ENCODE measurements around the gene PRELID2.

DNA sequence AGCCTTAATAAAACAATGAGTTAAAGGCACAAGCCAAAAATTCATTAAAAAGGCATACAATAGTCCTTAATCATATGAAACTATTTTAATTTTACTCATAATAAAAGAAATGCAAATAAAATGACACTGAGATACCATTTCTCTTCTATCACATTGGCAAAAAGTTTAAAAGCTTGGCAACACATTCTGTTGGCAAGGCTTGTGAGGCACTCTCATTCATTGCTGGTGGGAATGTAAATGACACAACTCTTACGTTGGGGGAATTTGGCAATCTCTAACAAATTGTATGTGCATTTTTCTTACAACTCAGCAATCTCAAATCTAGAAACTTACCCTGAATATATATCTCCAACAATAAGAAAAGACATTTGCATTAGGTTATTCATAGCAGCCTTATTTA, 111.6 kb downstream of the PRELID2 start:
- TF ChIP-seq, protein P1, sequence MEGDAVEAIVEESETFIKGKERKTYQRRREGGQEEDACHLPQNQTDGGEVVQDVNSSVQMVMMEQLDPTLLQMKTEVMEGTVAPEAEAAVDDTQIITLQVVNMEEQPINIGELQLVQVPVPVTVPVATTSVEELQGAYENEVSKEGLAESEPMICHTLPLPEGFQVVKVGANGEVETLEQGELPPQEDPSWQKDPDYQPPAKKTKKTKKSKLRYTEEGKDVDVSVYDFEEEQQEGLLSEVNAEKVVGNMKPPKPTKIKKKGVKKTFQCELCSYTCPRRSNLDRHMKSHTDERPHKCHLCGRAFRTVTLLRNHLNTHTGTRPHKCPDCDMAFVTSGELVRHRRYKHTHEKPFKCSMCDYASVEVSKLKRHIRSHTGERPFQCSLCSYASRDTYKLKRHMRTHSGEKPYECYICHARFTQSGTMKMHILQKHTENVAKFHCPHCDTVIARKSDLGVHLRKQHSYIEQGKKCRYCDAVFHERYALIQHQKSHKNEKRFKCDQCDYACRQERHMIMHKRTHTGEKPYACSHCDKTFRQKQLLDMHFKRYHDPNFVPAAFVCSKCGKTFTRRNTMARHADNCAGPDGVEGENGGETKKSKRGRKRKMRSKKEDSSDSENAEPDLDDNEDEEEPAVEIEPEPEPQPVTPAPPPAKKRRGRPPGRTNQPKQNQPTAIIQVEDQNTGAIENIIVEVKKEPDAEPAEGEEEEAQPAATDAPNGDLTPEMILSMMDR (IDR thresholded peaks at IDR 0.05; ENCODE audit: low read depth, low read length): no peak
- TF ChIP-seq EZH2phosphoT487 (IDR thresholded peaks at IDR 0.05; ENCODE audit: low read depth): no peak

All from OCI-LY3 (cell line).